IMR-90 (cell line): Measurements from ENCODE around the gene PKHD1. TPM values are rescaled to one million over a fixed set of nuclear protein-coding genes. Genes with fewer than 3 reads are reported as not detected.

Experiments used
- ATAC-seq: fragments of 200-7000 bp; cut with Tn5 transposase; 2 replicates; pipeline ENCODE4 v1.9.1; 2020; ENCODE audit warnings: low read depth, mild to moderate bottlenecking, moderate library complexity
- BruUV-seq: library from RNA; stranded (reverse); fragments of 400-500 nt; replicated peaks from 2 replicates; lab custom pipeline; 2021; lab: Mats Ljungman, UMichigan
- CTCF ChIA-PET: fragments of 300-600 bp; formaldehyde crosslinking; extraction: SDS; loops from one replicate; lab custom pipeline; 2021; ENCODE audit warnings: antibody characterized with exemption; lab: Yijun Ruan, JAX
- POLR2A ChIA-PET: fragments of 300-600 bp; sonication (Branson Sonifier 250); formaldehyde crosslinking; loops from one replicate; lab custom pipeline; 2022; ENCODE audit warnings: antibody characterized with exemption; ENCODE audit not compliant: unreplicated experiment; lab: Charles Lee
- DNase-seq: peaks from one replicate; pipeline ENCODE4 v3.0.0; 2013
- H2AFZ ChIP-seq: replicated peaks from 2 replicates; pipeline ENCODE3; 2013; ENCODE audit warnings: low read length, mild to moderate bottlenecking; ENCODE audit not compliant: poor library complexity
- H2AK5ac ChIP-seq: 2 replicates; pipeline ENCODE4 v1.6.1; 2013; ENCODE audit warnings: low read depth, low read length, inconsistent platforms
- H2AK9ac ChIP-seq: replicated peaks from 2 replicates; pipeline ENCODE3; 2013; ENCODE audit warnings: mild to moderate bottlenecking, low read depth, low read length, moderate library complexity; ENCODE audit not compliant: poor library complexity
- H2BK120ac ChIP-seq: 2 replicates; pipeline ENCODE4 v1.6.1; 2013; ENCODE audit warnings: low read depth, low read length, inconsistent platforms
- H2BK15ac ChIP-seq: 3 replicates; pipeline ENCODE4 v1.6.1; 2013; ENCODE audit warnings: low read depth, low read length, inconsistent platforms
- H2BK20ac ChIP-seq: 2 replicates; pipeline ENCODE4 v1.6.1; 2013; ENCODE audit warnings: low read depth, mild to moderate bottlenecking, inconsistent platforms, low read length, moderate library complexity
- H2BK5ac ChIP-seq: 2 replicates; pipeline ENCODE4 v1.6.1; 2013; ENCODE audit warnings: mild to moderate bottlenecking, low read depth, low read length, inconsistent platforms; ENCODE audit not compliant: poor library complexity, severe bottlenecking
- H3K14ac ChIP-seq: replicated peaks from 2 replicates; pipeline ENCODE4 v1.6.1; 2013; ENCODE audit warnings: low read depth, low read length, inconsistent platforms
- H3K18ac ChIP-seq: 2 replicates; pipeline ENCODE4 v1.6.1; 2013; ENCODE audit warnings: low read depth, low read length, control low read depth
- H3K23ac ChIP-seq: 2 replicates; pipeline ENCODE4 v1.6.1; 2013; ENCODE audit warnings: low read depth, low read length, inconsistent platforms
- H3K27ac ChIP-seq: 2 replicates; pipeline ENCODE4 v1.5.1; 2013; ENCODE audit warnings: mild to moderate bottlenecking, control low read depth, low read length; ENCODE audit not compliant: insufficient read depth
- H3K27me3 ChIP-seq: 2 replicates; pipeline ENCODE4 v1.6.1; 2013; ENCODE audit warnings: low read length; ENCODE audit not compliant: control insufficient read depth, insufficient read depth
- H3K36me3 ChIP-seq: 2 replicates; pipeline ENCODE4 v1.6.1; 2013; ENCODE audit warnings: low read length, mixed read lengths; ENCODE audit not compliant: control insufficient read depth, insufficient read depth
- H3K4ac ChIP-seq: 2 replicates; pipeline ENCODE4 v1.6.1; 2013; ENCODE audit warnings: low read depth, low read length, inconsistent platforms
- H3K4me1 ChIP-seq: 2 replicates; pipeline ENCODE4 v1.6.1; 2013; ENCODE audit warnings: low read length, mixed read lengths; ENCODE audit not compliant: control insufficient read depth, insufficient read depth
- H3K4me2 ChIP-seq: 2 replicates; pipeline ENCODE4 v1.6.1; 2013; ENCODE audit warnings: low read depth, mild to moderate bottlenecking, control low read depth, low read length, moderate library complexity
- H3K4me3 ChIP-seq: 2 replicates; pipeline ENCODE4 v1.5.1; 2013; ENCODE audit warnings: low read depth, mild to moderate bottlenecking, control low read depth, low read length, moderate library complexity; ENCODE audit not compliant: insufficient read depth
- H3K56ac ChIP-seq: 2 replicates; pipeline ENCODE4 v1.6.1; 2013; ENCODE audit warnings: low read length, inconsistent platforms; ENCODE audit not compliant: insufficient read depth; ENCODE audit errors: extremely low read depth
- H3K79me1 ChIP-seq, 2 experiments: 2 replicates each; pipeline ENCODE4 v1.6.1; 2013; ENCODE audit warnings: low read length in 2 of 2, inconsistent platforms in 1 of 2, low read depth in 1 of 2
- H3K9ac ChIP-seq: 2 replicates; pipeline ENCODE4 v1.6.1; 2013; ENCODE audit warnings: low read depth, low read length, control low read depth
- H3K9me1 ChIP-seq: 2 replicates; pipeline ENCODE4 v1.6.1; 2013; ENCODE audit warnings: low read length, inconsistent platforms; ENCODE audit not compliant: insufficient read depth
- H3K9me3 ChIP-seq: 2 replicates; pipeline ENCODE4 v1.6.1; 2013; ENCODE audit warnings: low read length; ENCODE audit not compliant: control insufficient read depth, insufficient read depth
- H4K20me1 ChIP-seq: 2 replicates; pipeline ENCODE4 v1.6.1; 2013; ENCODE audit warnings: low read length, inconsistent platforms; ENCODE audit not compliant: insufficient read depth
- H4K5ac ChIP-seq: 2 replicates; pipeline ENCODE4 v1.6.1; 2013; ENCODE audit warnings: mild to moderate bottlenecking, low read depth, low read length, control low read depth
- H4K8ac ChIP-seq, 2 experiments: 2 replicates each; pipeline ENCODE4 v1.6.1; 2013; ENCODE audit warnings: low read depth in 2 of 2, low read length in 2 of 2, control low read depth in 1 of 2, inconsistent platforms in 1 of 2
- H4K91ac ChIP-seq: 2 replicates; pipeline ENCODE4 v1.6.1; 2013; ENCODE audit warnings: low read depth, low read length, inconsistent platforms; ENCODE audit not compliant: insufficient read depth
- BHLHE40 ChIP-seq: fragments of 150-350 bp; IDR thresholded peaks from 2 replicates; pipeline ENCODE4 v1.6.1; 2016; ENCODE audit warnings: mild to moderate bottlenecking, low read depth, low read length
- CEBPB ChIP-seq: IDR thresholded peaks from 2 replicates; pipeline ENCODE4 v1.6.1; 2012; ENCODE audit warnings: low read depth, low read length, improper control_type of control experiment
- CHD1 ChIP-seq: IDR thresholded peaks from 2 replicates; pipeline ENCODE4 v1.6.1; 2012; ENCODE audit warnings: low read depth, low read length, improper control_type of control experiment
- CTCF ChIP-seq: conservative IDR thresholded peaks from 2 replicates; pipeline ENCODE4 v1.5.1; 2012; ENCODE audit warnings: mild to moderate bottlenecking, low read depth, low read length, improper control_type of control experiment
- FOS ChIP-seq: fragments of 150-350 bp; IDR thresholded peaks from 2 replicates; pipeline ENCODE4 v1.6.1; 2016; ENCODE audit warnings: low read depth, low read length
- MAFK ChIP-seq: IDR thresholded peaks from 2 replicates; pipeline ENCODE4 v1.6.1; 2012; ENCODE audit warnings: low read depth, low read length, improper control_type of control experiment
- MAZ ChIP-seq: IDR thresholded peaks from 2 replicates; pipeline ENCODE4 v1.6.1; 2012; ENCODE audit warnings: low read depth, mild to moderate bottlenecking, low read length, improper control_type of control experiment, moderate library complexity, borderline replicate concordance
- MXI1 ChIP-seq: IDR thresholded peaks from 2 replicates; pipeline ENCODE4 v1.6.1; 2012; ENCODE audit warnings: low read depth, mild to moderate bottlenecking, low read length, moderate library complexity, borderline replicate concordance
- NFE2L2 ChIP-seq: fragments of 150-350 bp; IDR thresholded peaks from 2 replicates; pipeline ENCODE4 v1.6.1; 2016; ENCODE audit warnings: low read depth, mild to moderate bottlenecking, low read length
- POLR2A ChIP-seq: IDR thresholded peaks from 2 replicates; pipeline ENCODE4 v1.6.1; 2012; ENCODE audit warnings: mild to moderate bottlenecking, low read depth, low read length
- RAD21 ChIP-seq: IDR thresholded peaks from 2 replicates; pipeline ENCODE4 v1.6.1; 2012; ENCODE audit warnings: low read length, improper control_type of control experiment
- RCOR1 ChIP-seq: IDR thresholded peaks from 2 replicates; pipeline ENCODE4 v1.6.1; 2012; ENCODE audit warnings: mild to moderate bottlenecking, low read length, improper control_type of control experiment; ENCODE audit not compliant: insufficient replicate concordance
- RFX5 ChIP-seq: IDR thresholded peaks from 2 replicates; pipeline ENCODE4 v1.8.0; 2012; ENCODE audit warnings: low read depth, mild to moderate bottlenecking, low read length, moderate library complexity
- SMC3 ChIP-seq: fragments of 150-350 bp; IDR thresholded peaks from 2 replicates; pipeline ENCODE4 v1.6.1; 2016; ENCODE audit warnings: low read depth, mild to moderate bottlenecking, antibody characterized with exemption, low read length, moderate library complexity
- USF2 ChIP-seq: fragments of 150-350 bp; IDR thresholded peaks from 2 replicates; pipeline ENCODE4 v1.6.1; 2017; ENCODE audit warnings: mild to moderate bottlenecking, antibody characterized with exemption, low read length, low read depth
- WGBS, 2 experiments: methylation state at CpG; one replicate each; pipeline versions ENCODE4 v1.1.5 to v1.1.7; 2013; ENCODE audit warnings: missing lambda C conversion rate in 2 of 2; ENCODE audit not compliant: insufficient read length in 1 of 2; ENCODE audit errors: extremely low coverage in 2 of 2; 5-methylcytosine and 5-hydroxymethylcytosine counted together
- dilution Hi-C: fragments of 300-500 bp; cut with HindIII; formaldehyde crosslinking; loops from one replicate; pipeline ENCODE4 v1.14.3; 2018; ENCODE audit warnings: low sequenced_read_pairs; ENCODE audit not compliant: unreplicated experiment
- in situ Hi-C: fragments of 300-500 bp; cut with MboI; formaldehyde crosslinking; loops from 3 replicates; pipeline ENCODE4 v1.14.3; 2019; ENCODE audit warnings: low sequenced_read_pairs, inconsistent platforms, mixed read lengths
- intact Hi-C: fragments of 100-400 bp; cut with micrococcal nuclease; formaldehyde crosslinking; loops from 2 replicates; pipeline ENCODE4 v1.10.0; 2022
- polyA plus RNA-seq, 3 experiments: library from polyadenylated mRNA; depleted of rRNA; stranded (reverse); fragments of >200 nt; gene quantifications; 2 replicates each; pipeline ENCODE4 v1.2.3, GENCODE V29; 2012; ENCODE audit warnings: low replicate concordance in 1 of 3
- total RNA-seq: library from RNA; depleted of rRNA; stranded (reverse); fragments of >200 nt; gene quantifications from 2 replicates; pipeline ENCODE4 v1.2.3, GENCODE V29; 2012

Gene PKHD1
- total and polyA plus RNA-seq, 2 of the 4 experiments (the other 2 are of a cell fraction) = not detected

- no peak overlapping the region for H4K5ac ChIP-seq
- no peaks in the 10 kb centered on the region for H3K27me3 ChIP-seq
- no peak for ATAC-seq
- no peak overlapping the region for H4K8ac ChIP-seq
- no peak overlapping the region for H2BK5ac ChIP-seq
- H3K4me1 ChIP-seq = no peaks in the 10 kb centered on the region
- POLR2A ChIA-PET = no interaction called here
- H2AK5ac ChIP-seq = no peak overlapping the region
- no peaks in the 10 kb centered on the region for H3K79me1 ChIP-seq
- H3K14ac ChIP-seq = no peak overlapping the region
- BruUV-seq = no TSS peak
- CTCF ChIA-PET = no interaction called here
- no peak overlapping the region for H3K4me3 ChIP-seq
- no peak for DNase-seq
- in situ Hi-C loops = no loop called here
- H3K9me3 ChIP-seq = no peaks in the 10 kb centered on the region
- H2AK9ac ChIP-seq = no peak overlapping the region
- H4K91ac ChIP-seq = no peak overlapping the region
- TF ChIP-seq MAFK (no peak), SMC3 (no peak), MXI1 (no peak), CTCF (no peak), NFE2L2 (no peak), USF2 (no peak), MAZ (no peak), CHD1 (no peak), POLR2A (no peak), RAD21 (no peak), BHLHE40 (no peak), RFX5 (no peak), FOS (no peak), RCOR1 (no peak), CEBPB (no peak)
- H3K9me1 ChIP-seq = no peaks in the 10 kb centered on the region
- no peak overlapping the region for H3K27ac ChIP-seq
- no peaks in the 10 kb centered on the region for H4K20me1 ChIP-seq
- H3K56ac ChIP-seq = no peak overlapping the region
- H3K23ac ChIP-seq = no peak overlapping the region
- no peak overlapping the region for H3K9ac ChIP-seq
- H3K4ac ChIP-seq = no peak overlapping the region
- no peak overlapping the region for H2BK120ac ChIP-seq
- no peak overlapping the region for H3K18ac ChIP-seq
- WGBS, 2 experiments = no CpG with 5 or more reads among the region's 6 CpGs
- no peak overlapping the region for H3K4me2 ChIP-seq
- H2BK20ac ChIP-seq = no peak overlapping the region
- intact Hi-C loops = no loop called here
- H2BK15ac ChIP-seq = no peak overlapping the region
- dilution Hi-C loops = no loop called here
- H3K36me3 ChIP-seq = no peaks in the 10 kb centered on the region
- H2AFZ ChIP-seq = no peak overlapping the region
Observed at GRCh38 chr6:51640021-51640420, 447.4 kb downstream of the PKHD1 start.
